HEK293 (cell line): Measurements from ENCODE around the gene GPR39.

Source experiments
- CTCF ChIA-PET: fragments of 350-600 bp; formaldehyde crosslinking; extraction: SDS; loops from one replicate; lab custom pipeline; 2021; ENCODE audit warnings: antibody characterized with exemption; lab: Yijun Ruan, JAX
- POLR2A ChIA-PET: fragments of 300-600 bp; formaldehyde crosslinking; extraction: SDS; loops from one replicate; lab custom pipeline; 2020; ENCODE audit warnings: antibody characterized with exemption, inconsistent platforms; lab: Yijun Ruan, JAX
- H3K27ac ChIP-seq: fragments of 200-500 bp; sonication (Bioruptor generic); 2 replicates; pipeline ENCODE4 v1.5.1; 2014; ENCODE audit warnings: low read depth, low read length, control low read depth, inconsistent platforms; ENCODE audit errors: extremely low read depth
- H3K36me3 ChIP-seq, 2 experiments: fragments of 200-500 bp in 1 of 2; sonication (Bioruptor generic) in 1 of 2; 1 replicate in 1 of 2; 2 replicates in 1 of 2; pipeline ENCODE4 v1.5.1; 2014 to 2017; ENCODE audit warnings: inconsistent platforms in 2 of 2, low read length in 2 of 2; ENCODE audit not compliant: control insufficient read depth in 2 of 2, insufficient read depth in 1 of 2
- H3K4me1 ChIP-seq: fragments of 200-500 bp; sonication (Bioruptor generic); 2 replicates; pipeline ENCODE4 v1.5.1; 2014; ENCODE audit warnings: mild to moderate bottlenecking, low read length, inconsistent platforms; ENCODE audit not compliant: control insufficient read depth, insufficient read depth
- H3K4me3 ChIP-seq: 2 replicates; pipeline ENCODE4 v1.5.1; 2011; ENCODE audit warnings: low read depth, mild to moderate bottlenecking, control low read depth, low read length, moderate library complexity
- H3K9me3 ChIP-seq: fragments of 200-500 bp; sonication (Bioruptor generic); 2 replicates; pipeline ENCODE4 v1.5.1; 2014; ENCODE audit warnings: low read depth, low read length, inconsistent platforms; ENCODE audit not compliant: control insufficient read depth, insufficient read depth
- GLIS1 ChIP-seq: fragments of 450-650 bp; formaldehyde crosslinking; IDR thresholded peaks from 2 replicates; pipeline ENCODE4 v1.5.1; 2016; ENCODE audit warnings: missing biosample characterization, missing genetic modification characterization
- HOXC10 ChIP-seq: sonication (generic); formaldehyde crosslinking; IDR thresholded peaks from 2 replicates; pipeline ENCODE4 v1.8.1; 2023; ENCODE audit warnings: mild to moderate bottlenecking, missing genetic modification reagents
- INSM2 ChIP-seq: fragments of 450-650 bp; formaldehyde crosslinking; IDR thresholded peaks from 2 replicates; pipeline ENCODE4 v1.5.1; 2016; ENCODE audit warnings: missing biosample characterization, missing genetic modification characterization
- KLF10 ChIP-seq: fragments of 450-650 bp; IDR thresholded peaks from 2 replicates; pipeline ENCODE4 v1.5.1; 2018; ENCODE audit warnings: missing biosample characterization, mild to moderate bottlenecking, missing genetic modification characterization
- SCRT1 ChIP-seq: fragments of 450-650 bp; formaldehyde crosslinking; IDR thresholded peaks from 2 replicates; pipeline ENCODE4 v1.5.1; 2016; ENCODE audit warnings: missing biosample characterization, missing genetic modification characterization, borderline replicate concordance
- YY2 ChIP-seq: fragments of 450-650 bp; formaldehyde crosslinking; IDR thresholded peaks from 2 replicates; pipeline ENCODE4 v1.5.1; 2016; ENCODE audit warnings: missing biosample characterization, missing genetic modification characterization
- ZIC2 ChIP-seq: fragments of 450-650 bp; formaldehyde crosslinking; IDR thresholded peaks from 2 replicates; pipeline ENCODE4 v1.5.1; 2016; ENCODE audit warnings: missing biosample characterization, missing genetic modification characterization
- ZNF121 ChIP-seq: fragments of 450-650 bp; formaldehyde crosslinking; IDR thresholded peaks from 2 replicates; pipeline ENCODE4 v1.5.1; 2016; ENCODE audit warnings: missing biosample characterization, missing genetic modification characterization
- ZNF16 ChIP-seq: fragments of 450-650 bp; formaldehyde crosslinking; IDR thresholded peaks from 2 replicates; pipeline ENCODE4 v1.5.1; 2016; ENCODE audit warnings: low read depth, missing biosample characterization, missing genetic modification characterization
- ZNF184 ChIP-seq: fragments of 450-650 bp; IDR thresholded peaks from 2 replicates; pipeline ENCODE4 v1.5.1; 2018; ENCODE audit warnings: missing biosample characterization, mild to moderate bottlenecking, missing genetic modification characterization
- ZNF214 ChIP-seq: fragments of 450-650 bp; formaldehyde crosslinking; IDR thresholded peaks from 2 replicates; pipeline ENCODE4 v1.5.1; 2017; ENCODE audit warnings: missing biosample characterization, mild to moderate bottlenecking, missing genetic modification characterization, borderline replicate concordance
- ZNF239 ChIP-seq: fragments of 450-650 bp; formaldehyde crosslinking; IDR thresholded peaks from 2 replicates; pipeline ENCODE4 v1.5.1; 2016; ENCODE audit warnings: missing biosample characterization, missing genetic modification characterization
- ZNF24 ChIP-seq: fragments of 450-650 bp; formaldehyde crosslinking; IDR thresholded peaks from 2 replicates; pipeline ENCODE4 v1.5.1; 2016; ENCODE audit warnings: missing biosample characterization, missing genetic modification characterization
- ZNF354C ChIP-seq: fragments of 450-650 bp; formaldehyde crosslinking; IDR thresholded peaks from 2 replicates; pipeline ENCODE4 v1.5.1; 2016; ENCODE audit warnings: missing biosample characterization, missing genetic modification characterization, low read depth, borderline replicate concordance
- ZNF433 ChIP-seq: fragments of 450-650 bp; formaldehyde crosslinking; IDR thresholded peaks from 2 replicates; pipeline ENCODE4 v1.5.1; 2016; ENCODE audit warnings: missing biosample characterization, missing genetic modification characterization, low read depth
- ZNF501 ChIP-seq: fragments of 450-650 bp; formaldehyde crosslinking; IDR thresholded peaks from 2 replicates; pipeline ENCODE4 v1.5.1; 2016; ENCODE audit warnings: missing biosample characterization, missing genetic modification characterization
- ZNF529 ChIP-seq: fragments of 450-650 bp; formaldehyde crosslinking; IDR thresholded peaks from 2 replicates; pipeline ENCODE4 v1.5.1; 2017; ENCODE audit warnings: missing genetic modification characterization, missing biosample characterization; ENCODE audit not compliant: insufficient replicate concordance
- ZNF544 ChIP-seq: fragments of 450-650 bp; formaldehyde crosslinking; IDR thresholded peaks from 2 replicates; pipeline ENCODE4 v1.5.0; 2017; ENCODE audit warnings: missing biosample characterization, missing genetic modification characterization
- ZNF623 ChIP-seq: fragments of 450-650 bp; formaldehyde crosslinking; IDR thresholded peaks from 2 replicates; pipeline ENCODE4 v1.5.1; 2016; ENCODE audit warnings: missing biosample characterization, missing genetic modification characterization
- ZNF624 ChIP-seq: fragments of 450-650 bp; formaldehyde crosslinking; IDR thresholded peaks from 2 replicates; pipeline ENCODE4 v1.5.1; 2017; ENCODE audit warnings: missing biosample characterization, missing genetic modification characterization
- ZNF629 ChIP-seq: fragments of 450-650 bp; formaldehyde crosslinking; IDR thresholded peaks from 2 replicates; pipeline ENCODE4 v1.5.1; 2017; ENCODE audit warnings: missing biosample characterization, missing genetic modification characterization
- ZNF701 ChIP-seq: fragments of 450-650 bp; formaldehyde crosslinking; IDR thresholded peaks from 2 replicates; pipeline ENCODE4 v1.5.1; 2016; ENCODE audit warnings: missing biosample characterization, missing genetic modification characterization
- ZNF768 ChIP-seq: fragments of 450-650 bp; formaldehyde crosslinking; IDR thresholded peaks from 2 replicates; pipeline ENCODE4 v1.5.1; 2018; ENCODE audit warnings: missing biosample characterization, mild to moderate bottlenecking, missing genetic modification characterization
- TF ChIP-seq, protein P1 (sequence below): IDR thresholded peaks from 2 replicates; pipeline ENCODE4 v1.6.1; 2011; ENCODE audit warnings: mild to moderate bottlenecking, low read depth, low read length, borderline replicate concordance
- TF ChIP-seq, protein P2 (sequence below): fragments of 450-650 bp; formaldehyde crosslinking; IDR thresholded peaks from 2 replicates; pipeline ENCODE4 v1.5.1; 2016; ENCODE audit warnings: missing biosample characterization, missing genetic modification characterization
- TF ChIP-seq, protein P3 (sequence below): fragments of 450-650 bp; formaldehyde crosslinking; IDR thresholded peaks from 2 replicates; pipeline ENCODE4 v1.5.1; 2016; ENCODE audit warnings: missing biosample characterization, missing genetic modification characterization
- TF ChIP-seq, protein P4 (sequence below): fragments of 450-650 bp; formaldehyde crosslinking; IDR thresholded peaks from 2 replicates; pipeline ENCODE4 v1.5.1; 2016; ENCODE audit warnings: missing biosample characterization, missing genetic modification characterization, borderline replicate concordance

Gene GPR39

DNA sequence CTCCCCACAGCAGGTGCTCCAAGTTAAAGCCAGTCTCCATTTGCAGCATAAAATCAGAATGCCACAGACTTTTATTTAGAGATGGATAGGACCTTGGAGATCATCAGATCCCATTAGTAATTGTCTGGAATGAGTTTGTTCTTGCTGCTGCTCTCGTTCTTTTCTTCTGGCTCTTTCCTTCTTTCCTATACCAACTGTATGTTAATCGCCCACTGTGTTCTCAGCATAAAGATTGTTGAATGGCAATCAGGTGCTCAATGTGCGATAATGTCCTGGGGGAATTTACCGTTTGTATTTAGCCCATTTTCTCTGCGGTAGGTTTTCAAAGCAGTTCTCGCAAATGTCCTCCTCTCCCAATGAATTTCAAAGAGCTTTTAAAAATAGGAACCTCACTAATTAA lies 3.3 kb downstream of the GPR39 start:
- CTCF ChIA-PET = no interaction called here
- H3K4me1 ChIP-seq = peaks cover 10% of the 10 kb centered on the region; the same call in 1 of the 2 replicates
- H3K4me3 ChIP-seq = no peak overlapping the region
- TF ChIP-seq ZNF354C (no peak), ZNF121 (tag by site-specific recombination) (no peak), ZNF629 (tag by site-specific recombination) (no peak), ZNF501 (tag by site-specific recombination) (no peak), ZNF433 (tag by site-specific recombination) (no peak), ZNF529 (no peak), INSM2 (tag by site-specific recombination) (no peak), ZIC2 (no peak), HOXC10 (no peak), ZNF544 (tag by site-specific recombination) (no peak), YY2 (tag by site-specific recombination) (no peak), ZNF239 (no peak), SCRT1 (tag by site-specific recombination) (no peak), ZNF214 (tag by site-specific recombination) (no peak), ZNF24 (no peak), ZNF184 (tag by site-specific recombination) (no peak), KLF10 (tag by site-specific recombination) (no peak)
- TF ChIP-seq, protein P1, sequence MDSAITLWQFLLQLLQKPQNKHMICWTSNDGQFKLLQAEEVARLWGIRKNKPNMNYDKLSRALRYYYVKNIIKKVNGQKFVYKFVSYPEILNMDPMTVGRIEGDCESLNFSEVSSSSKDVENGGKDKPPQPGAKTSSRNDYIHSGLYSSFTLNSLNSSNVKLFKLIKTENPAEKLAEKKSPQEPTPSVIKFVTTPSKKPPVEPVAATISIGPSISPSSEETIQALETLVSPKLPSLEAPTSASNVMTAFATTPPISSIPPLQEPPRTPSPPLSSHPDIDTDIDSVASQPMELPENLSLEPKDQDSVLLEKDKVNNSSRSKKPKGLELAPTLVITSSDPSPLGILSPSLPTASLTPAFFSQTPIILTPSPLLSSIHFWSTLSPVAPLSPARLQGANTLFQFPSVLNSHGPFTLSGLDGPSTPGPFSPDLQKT = no peak
- TF ChIP-seq, protein P2, sequence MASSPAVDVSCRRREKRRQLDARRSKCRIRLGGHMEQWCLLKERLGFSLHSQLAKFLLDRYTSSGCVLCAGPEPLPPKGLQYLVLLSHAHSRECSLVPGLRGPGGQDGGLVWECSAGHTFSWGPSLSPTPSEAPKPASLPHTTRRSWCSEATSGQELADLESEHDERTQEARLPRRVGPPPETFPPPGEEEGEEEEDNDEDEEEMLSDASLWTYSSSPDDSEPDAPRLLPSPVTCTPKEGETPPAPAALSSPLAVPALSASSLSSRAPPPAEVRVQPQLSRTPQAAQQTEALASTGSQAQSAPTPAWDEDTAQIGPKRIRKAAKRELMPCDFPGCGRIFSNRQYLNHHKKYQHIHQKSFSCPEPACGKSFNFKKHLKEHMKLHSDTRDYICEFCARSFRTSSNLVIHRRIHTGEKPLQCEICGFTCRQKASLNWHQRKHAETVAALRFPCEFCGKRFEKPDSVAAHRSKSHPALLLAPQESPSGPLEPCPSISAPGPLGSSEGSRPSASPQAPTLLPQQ (tag by site-specific recombination) = no peak
- POLR2A ChIA-PET = no interaction called here
- no peaks in the 10 kb centered on the region for H3K9me3 ChIP-seq
- no peaks in the 10 kb centered on the region for H3K36me3 ChIP-seq
- H3K27ac ChIP-seq = no peak overlapping the region

- ChIA-PET CTCF (no interaction called here), POLR2A (no interaction called here)
- Histone ChIP-seq H3K27ac (no peak overlapping the region), H3K4me3 (no peak overlapping the region), H3K9me3 (no peaks in the 10 kb centered on the region), H3K36me3 (no peaks in the 10 kb centered on the region), H3K4me1 (0 out of 2 replicates have a peak, but pooled peaks cover 4% of the 10 kb centered on the region)
- TF ChIP-seq ZNF624 (tag by site-specific recombination) = no peak
- TF ChIP-seq ZNF768 = no peak
- no peak for TF ChIP-seq ZNF16 (tag by site-specific recombination)
- TF ChIP-seq ZNF623 (tag by site-specific recombination) = no peak
- no peak for TF ChIP-seq GLIS1 (tag by site-specific recombination)
- no peak for TF ChIP-seq ZNF701 (tag by site-specific recombination)
- TF ChIP-seq, protein P3, sequence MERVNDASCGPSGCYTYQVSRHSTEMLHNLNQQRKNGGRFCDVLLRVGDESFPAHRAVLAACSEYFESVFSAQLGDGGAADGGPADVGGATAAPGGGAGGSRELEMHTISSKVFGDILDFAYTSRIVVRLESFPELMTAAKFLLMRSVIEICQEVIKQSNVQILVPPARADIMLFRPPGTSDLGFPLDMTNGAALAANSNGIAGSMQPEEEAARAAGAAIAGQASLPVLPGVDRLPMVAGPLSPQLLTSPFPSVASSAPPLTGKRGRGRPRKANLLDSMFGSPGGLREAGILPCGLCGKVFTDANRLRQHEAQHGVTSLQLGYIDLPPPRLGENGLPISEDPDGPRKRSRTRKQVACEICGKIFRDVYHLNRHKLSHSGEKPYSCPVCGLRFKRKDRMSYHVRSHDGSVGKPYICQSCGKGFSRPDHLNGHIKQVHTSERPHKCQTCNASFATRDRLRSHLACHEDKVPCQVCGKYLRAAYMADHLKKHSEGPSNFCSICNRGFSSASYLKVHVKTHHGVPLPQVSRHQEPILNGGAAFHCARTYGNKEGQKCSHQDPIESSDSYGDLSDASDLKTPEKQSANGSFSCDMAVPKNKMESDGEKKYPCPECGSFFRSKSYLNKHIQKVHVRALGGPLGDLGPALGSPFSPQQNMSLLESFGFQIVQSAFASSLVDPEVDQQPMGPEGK (tag by site-specific recombination) = no peak
- TF ChIP-seq ZNF433 (tag by site-specific recombination) = no peak
- TF ChIP-seq ZNF239 = no peak
- TF ChIP-seq, protein P4, sequence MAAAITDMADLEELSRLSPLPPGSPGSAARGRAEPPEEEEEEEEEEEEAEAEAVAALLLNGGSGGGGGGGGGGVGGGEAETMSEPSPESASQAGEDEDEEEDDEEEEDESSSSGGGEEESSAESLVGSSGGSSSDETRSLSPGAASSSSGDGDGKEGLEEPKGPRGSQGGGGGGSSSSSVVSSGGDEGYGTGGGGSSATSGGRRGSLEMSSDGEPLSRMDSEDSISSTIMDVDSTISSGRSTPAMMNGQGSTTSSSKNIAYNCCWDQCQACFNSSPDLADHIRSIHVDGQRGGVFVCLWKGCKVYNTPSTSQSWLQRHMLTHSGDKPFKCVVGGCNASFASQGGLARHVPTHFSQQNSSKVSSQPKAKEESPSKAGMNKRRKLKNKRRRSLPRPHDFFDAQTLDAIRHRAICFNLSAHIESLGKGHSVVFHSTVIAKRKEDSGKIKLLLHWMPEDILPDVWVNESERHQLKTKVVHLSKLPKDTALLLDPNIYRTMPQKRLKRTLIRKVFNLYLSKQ = no peak
Observed at GRCh38 chr2:132420816-132421805, 4.5 kb downstream of the GPR39 start.
